HS-5 (cell line): ENCODE data around the gene WDR87.
A peak's percentile ranks its signal among the peaks of the same experiment; 100 is the strongest.
"Not testable (repeated sequence)": the region's sequence is repeated elsewhere in the genome, so short reads cannot be mapped to it uniquely, and the experiment has no call there.

Experiments
- DNase-seq: peaks from one replicate; pipeline ENCODE4 v3.0.0-alpha.2; 2012; ENCODE audit warnings: low read depth

WDR87 gene

GRCh38 chr19:37877147-37877546, 29.2 kb downstream of the WDR87 start:
- no peak for DNase-seq

- no peak for DNase-seq
Observed at GRCh38 chr19:37876032-37876431, 30.4 kb downstream of the WDR87 start.

- no peak for DNase-seq
Observed at GRCh38 chr19:37874784-37875183, 31.6 kb downstream of the WDR87 start.

- DNase-seq, result no peak
Observed at GRCh38 chr19:37872383-37872782, 34.0 kb downstream of the WDR87 start.

GRCh38 chr19:37869766-37870340, 36.5 kb downstream of the WDR87 start:
- DNase-seq, result no peak

GRCh38 chr19:37867831-37868230, 38.6 kb downstream of the WDR87 start:
- DNase-seq, result peak; percentile 57

- not testable (repeated sequence) for DNase-seq
Observed at GRCh38 chr19:37865930-37866329, 40.5 kb downstream of the WDR87 start.

- no peak for DNase-seq
Observed at GRCh38 chr19:37864501-37864900, 41.9 kb downstream of the WDR87 start.

GRCh38 chr19:37855098-37855497, 51.3 kb downstream of the WDR87 start:
- DNase-seq, result no peak

- no peak for DNase-seq
Observed at GRCh38 chr19:37845932-37846331, 60.5 kb downstream of the WDR87 start.
